Neural cell (in vitro differentiated cells): Measurements from ENCODE around the gene SBNO2. TPM values are rescaled to one million over a fixed set of nuclear protein-coding genes. Genes with fewer than 3 reads are reported as not detected.

Experiments
- H2AFZ ChIP-seq: fragments of 200-600, 300-800 bp; sonication (generic), shearing (Covaris generic); 2 replicates; pipeline ENCODE4 v1.6.0; 2014; ENCODE audit warnings: low read depth, mild to moderate bottlenecking, antibody characterized with exemption, low read length, moderate library complexity
- H3F3A ChIP-seq: fragments of 200-600 bp; shearing (Covaris generic); 2 replicates; pipeline ENCODE4 v1.6.1; 2016; ENCODE audit warnings: mild to moderate bottlenecking, moderate library complexity, mixed read lengths, antibody characterized with exemption, low read length; ENCODE audit not compliant: insufficient read depth, poor library complexity, severe bottlenecking
- H3K27ac ChIP-seq: fragments of 200-600, 300-800 bp; sonication (generic), shearing (Covaris generic); 2 replicates; pipeline ENCODE4 v1.5.1; 2014; ENCODE audit warnings: mild to moderate bottlenecking, low read length, moderate library complexity
- H3K27me3 ChIP-seq: fragments of 300-800, 200-600 bp; sonication (generic), shearing (Covaris generic); 2 replicates; pipeline ENCODE4 v1.6.0; 2014; ENCODE audit warnings: mild to moderate bottlenecking, low read depth, low read length, moderate library complexity; ENCODE audit not compliant: insufficient read depth
- H3K36me3 ChIP-seq: fragments of 300-800, 200-600 bp; sonication (generic), shearing (Covaris generic); 2 replicates; pipeline ENCODE4 v1.5.1; 2014; ENCODE audit warnings: mild to moderate bottlenecking, antibody characterized with exemption, low read length, moderate library complexity; ENCODE audit not compliant: insufficient read depth
- H3K4me2 ChIP-seq: fragments of 300-800, 200-600 bp; sonication (generic), shearing (Covaris generic); 2 replicates; pipeline ENCODE4 v1.6.0; 2014; ENCODE audit warnings: mild to moderate bottlenecking, low read length
- H3K4me3 ChIP-seq: fragments of 300-800, 200-600 bp; sonication (generic), shearing (Covaris generic); 2 replicates; pipeline ENCODE4 v1.5.1; 2014; ENCODE audit warnings: mild to moderate bottlenecking, low read length, moderate library complexity
- H3K79me2 ChIP-seq: fragments of 200-600 bp; shearing (Covaris generic); replicated peaks from 2 replicates; pipeline ENCODE4 v1.6.0; 2014; ENCODE audit warnings: mild to moderate bottlenecking, low read length, moderate library complexity; ENCODE audit not compliant: insufficient read depth
- H3K9ac ChIP-seq: fragments of 300-800, 200-600 bp; sonication (generic), shearing (Covaris generic); 2 replicates; pipeline ENCODE4 v1.6.1; 2016; ENCODE audit warnings: mild to moderate bottlenecking, low read length, mixed read lengths
- H3K9me2 ChIP-seq: fragments of 200-600 bp; shearing (Covaris generic); 2 replicates; pipeline ENCODE4 v1.6.1; 2016; ENCODE audit warnings: mild to moderate bottlenecking, low read length, mixed read lengths; ENCODE audit not compliant: insufficient read depth
- H3K9me3 ChIP-seq: fragments of 200-600, 300-800 bp; sonication (generic), shearing (Covaris generic); 2 replicates; pipeline ENCODE4 v1.6.1; 2016; ENCODE audit warnings: mild to moderate bottlenecking, mixed run types, low read length, moderate library complexity, mixed read lengths
- H4K20me1 ChIP-seq: fragments of 200-600 bp; shearing (Covaris generic); 2 replicates; pipeline ENCODE4 v1.6.1; 2016; ENCODE audit warnings: mild to moderate bottlenecking, mixed run types; ENCODE audit not compliant: insufficient read depth
- EP300 ChIP-seq: fragments of 450-650 bp; conservative IDR thresholded peaks from 2 replicates; pipeline ENCODE4 v1.6.1; 2014; ENCODE audit warnings: antibody characterized with exemption, mild to moderate bottlenecking, moderate library complexity; ENCODE audit not compliant: poor library complexity, severe bottlenecking
- EZH2 ChIP-seq: fragments of 200-600, 300-800 bp; shearing (Covaris generic), sonication (generic); IDR thresholded peaks from 2 replicates; pipeline ENCODE4 v1.6.1; 2014; ENCODE audit warnings: antibody characterized with exemption, low read length, borderline replicate concordance, mild to moderate bottlenecking; ENCODE audit not compliant: insufficient read depth, poor library complexity, severe bottlenecking
- MXI1 ChIP-seq: fragments of 450-650 bp; conservative IDR thresholded peaks from 2 replicates; pipeline ENCODE4 v1.6.1; 2014; ENCODE audit warnings: antibody characterized with exemption, mild to moderate bottlenecking; ENCODE audit not compliant: poor library complexity, severe bottlenecking
- POLR2AphosphoS5 ChIP-seq: IDR thresholded peaks from 2 replicates; pipeline ENCODE4 v1.6.1; 2012
- RAD21 ChIP-seq: fragments of 450-650 bp; conservative IDR thresholded peaks from 2 replicates; pipeline ENCODE4 v1.6.1; 2014; ENCODE audit warnings: antibody characterized with exemption, mild to moderate bottlenecking, moderate library complexity
- REST ChIP-seq: IDR thresholded peaks from 2 replicates; pipeline ENCODE4 v1.6.1; 2012; ENCODE audit warnings: borderline replicate concordance
- SMC3 ChIP-seq: fragments of 450-650 bp; conservative IDR thresholded peaks from 2 replicates; pipeline ENCODE4 v1.6.1; 2014; ENCODE audit warnings: antibody characterized with exemption, mild to moderate bottlenecking, moderate library complexity; ENCODE audit not compliant: poor library complexity
- TAF1 ChIP-seq: IDR thresholded peaks from 2 replicates; pipeline ENCODE4 v1.6.1; 2012; ENCODE audit warnings: low read depth
- polyA plus RNA-seq: library from polyadenylated mRNA; depleted of rRNA; stranded (reverse); fragments of >200 nt; gene quantifications from 2 replicates; pipeline ENCODE4 v1.2.3, GENCODE V29; 2014
- TF ChIP-seq, protein P1 (sequence below): fragments of 450-650 bp; IDR thresholded peaks from 2 replicates; pipeline ENCODE4 v1.5.1; 2014; ENCODE audit warnings: antibody characterized with exemption, mild to moderate bottlenecking, moderate library complexity; ENCODE audit not compliant: poor library complexity, severe bottlenecking

The SBNO2 gene
- polyA plus RNA-seq, 1 donor from 2014 or later, result 4.8 TPM

GRCh38 chr19:1177322-1178114, 3.5 kb upstream of the SBNO2 start:
- H3K27ac ChIP-seq, result no peak overlapping the region
- H3K9ac ChIP-seq, result no peak overlapping the region
- no peak overlapping the region for H2AFZ ChIP-seq

GRCh38 chr19:1173159-1173844, 766 bp downstream of the SBNO2 start:
- Histone ChIP-seq H3F3A (no peaks in the 10 kb centered on the region), H3K4me3 (peak overlapping the region; percentile 87), H3K79me2 (no peaks in the 10 kb centered on the region), H3K9me2 (no peaks in the 10 kb centered on the region), H4K20me1 (no peaks in the 10 kb centered on the region), H3K27me3 (no peaks in the 10 kb centered on the region), H3K9me3 (no peaks in the 10 kb centered on the region), H3K4me2 (peak overlapping the region; percentile 91), H3K9ac (peak overlapping the region; percentile 71), H3K27ac (no peak overlapping the region), H3K36me3 (no peaks in the 10 kb centered on the region), H2AFZ (peak overlapping the region; percentile 51)
- no peak for TF ChIP-seq EP300
- TF ChIP-seq POLR2AphosphoS5, result no peak

More at GRCh38 chr19:1177322-1178114, 3.5 kb upstream of the SBNO2 start:
- H3K27me3 ChIP-seq, result no peaks in the 10 kb centered on the region
- H3K36me3 ChIP-seq, result no peaks in the 10 kb centered on the region
- H3K9me3 ChIP-seq, result no peaks in the 10 kb centered on the region
- no peaks in the 10 kb centered on the region for H3K9me2 ChIP-seq
- H3F3A ChIP-seq, result no peaks in the 10 kb centered on the region
- H3K4me2 ChIP-seq, result no peak overlapping the region
- no peaks in the 10 kb centered on the region for H3K79me2 ChIP-seq
- H4K20me1 ChIP-seq, result no peaks in the 10 kb centered on the region
- H3K4me3 ChIP-seq, result no peak overlapping the region
- no peak for TF ChIP-seq TAF1
- no peak for TF ChIP-seq RAD21
- TF ChIP-seq POLR2AphosphoS5, result no peak
- no peak for TF ChIP-seq MXI1
- TF ChIP-seq REST, result no peak
- no peak for TF ChIP-seq EZH2
- TF ChIP-seq, protein P1, sequence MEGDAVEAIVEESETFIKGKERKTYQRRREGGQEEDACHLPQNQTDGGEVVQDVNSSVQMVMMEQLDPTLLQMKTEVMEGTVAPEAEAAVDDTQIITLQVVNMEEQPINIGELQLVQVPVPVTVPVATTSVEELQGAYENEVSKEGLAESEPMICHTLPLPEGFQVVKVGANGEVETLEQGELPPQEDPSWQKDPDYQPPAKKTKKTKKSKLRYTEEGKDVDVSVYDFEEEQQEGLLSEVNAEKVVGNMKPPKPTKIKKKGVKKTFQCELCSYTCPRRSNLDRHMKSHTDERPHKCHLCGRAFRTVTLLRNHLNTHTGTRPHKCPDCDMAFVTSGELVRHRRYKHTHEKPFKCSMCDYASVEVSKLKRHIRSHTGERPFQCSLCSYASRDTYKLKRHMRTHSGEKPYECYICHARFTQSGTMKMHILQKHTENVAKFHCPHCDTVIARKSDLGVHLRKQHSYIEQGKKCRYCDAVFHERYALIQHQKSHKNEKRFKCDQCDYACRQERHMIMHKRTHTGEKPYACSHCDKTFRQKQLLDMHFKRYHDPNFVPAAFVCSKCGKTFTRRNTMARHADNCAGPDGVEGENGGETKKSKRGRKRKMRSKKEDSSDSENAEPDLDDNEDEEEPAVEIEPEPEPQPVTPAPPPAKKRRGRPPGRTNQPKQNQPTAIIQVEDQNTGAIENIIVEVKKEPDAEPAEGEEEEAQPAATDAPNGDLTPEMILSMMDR, result no peak
- no peak for TF ChIP-seq EP300
- no peak for TF ChIP-seq SMC3
